Neural cell (in vitro differentiated cells): Measurements from ENCODE around the gene PTK6. TPM values are rescaled to one million over a fixed set of nuclear protein-coding genes. Genes with fewer than 3 reads are reported as not detected.
"Not testable (repeated sequence)": the region's sequence is repeated elsewhere in the genome, so short reads cannot be mapped to it uniquely, and the experiment has no call there.

Source experiments
- H2AFZ ChIP-seq: fragments of 200-600, 300-800 bp; sonication (generic), shearing (Covaris generic); 2 replicates; pipeline ENCODE4 v1.6.0; 2014; ENCODE audit warnings: low read depth, mild to moderate bottlenecking, antibody characterized with exemption, low read length, moderate library complexity
- H3F3A ChIP-seq: fragments of 200-600 bp; shearing (Covaris generic); 2 replicates; pipeline ENCODE4 v1.6.1; 2016; ENCODE audit warnings: mild to moderate bottlenecking, moderate library complexity, mixed read lengths, antibody characterized with exemption, low read length; ENCODE audit not compliant: insufficient read depth, poor library complexity, severe bottlenecking
- H3K27ac ChIP-seq: fragments of 200-600, 300-800 bp; sonication (generic), shearing (Covaris generic); 2 replicates; pipeline ENCODE4 v1.5.1; 2014; ENCODE audit warnings: mild to moderate bottlenecking, low read length, moderate library complexity
- H3K27me3 ChIP-seq: fragments of 300-800, 200-600 bp; sonication (generic), shearing (Covaris generic); 2 replicates; pipeline ENCODE4 v1.6.0; 2014; ENCODE audit warnings: mild to moderate bottlenecking, low read depth, low read length, moderate library complexity; ENCODE audit not compliant: insufficient read depth
- H3K36me3 ChIP-seq: fragments of 300-800, 200-600 bp; sonication (generic), shearing (Covaris generic); 2 replicates; pipeline ENCODE4 v1.5.1; 2014; ENCODE audit warnings: mild to moderate bottlenecking, antibody characterized with exemption, low read length, moderate library complexity; ENCODE audit not compliant: insufficient read depth
- H3K4me2 ChIP-seq: fragments of 300-800, 200-600 bp; sonication (generic), shearing (Covaris generic); 2 replicates; pipeline ENCODE4 v1.6.0; 2014; ENCODE audit warnings: mild to moderate bottlenecking, low read length
- H3K4me3 ChIP-seq: fragments of 300-800, 200-600 bp; sonication (generic), shearing (Covaris generic); 2 replicates; pipeline ENCODE4 v1.5.1; 2014; ENCODE audit warnings: mild to moderate bottlenecking, low read length, moderate library complexity
- H3K79me2 ChIP-seq: fragments of 200-600 bp; shearing (Covaris generic); replicated peaks from 2 replicates; pipeline ENCODE4 v1.6.0; 2014; ENCODE audit warnings: mild to moderate bottlenecking, low read length, moderate library complexity; ENCODE audit not compliant: insufficient read depth
- H3K9ac ChIP-seq: fragments of 300-800, 200-600 bp; sonication (generic), shearing (Covaris generic); 2 replicates; pipeline ENCODE4 v1.6.1; 2016; ENCODE audit warnings: mild to moderate bottlenecking, low read length, mixed read lengths
- H3K9me2 ChIP-seq: fragments of 200-600 bp; shearing (Covaris generic); 2 replicates; pipeline ENCODE4 v1.6.1; 2016; ENCODE audit warnings: mild to moderate bottlenecking, low read length, mixed read lengths; ENCODE audit not compliant: insufficient read depth
- H3K9me3 ChIP-seq: fragments of 200-600, 300-800 bp; sonication (generic), shearing (Covaris generic); 2 replicates; pipeline ENCODE4 v1.6.1; 2016; ENCODE audit warnings: mild to moderate bottlenecking, mixed run types, low read length, moderate library complexity, mixed read lengths
- H4K20me1 ChIP-seq: fragments of 200-600 bp; shearing (Covaris generic); 2 replicates; pipeline ENCODE4 v1.6.1; 2016; ENCODE audit warnings: mild to moderate bottlenecking, mixed run types; ENCODE audit not compliant: insufficient read depth
- EP300 ChIP-seq: fragments of 450-650 bp; conservative IDR thresholded peaks from 2 replicates; pipeline ENCODE4 v1.6.1; 2014; ENCODE audit warnings: antibody characterized with exemption, mild to moderate bottlenecking, moderate library complexity; ENCODE audit not compliant: poor library complexity, severe bottlenecking
- EZH2 ChIP-seq: fragments of 200-600, 300-800 bp; shearing (Covaris generic), sonication (generic); IDR thresholded peaks from 2 replicates; pipeline ENCODE4 v1.6.1; 2014; ENCODE audit warnings: antibody characterized with exemption, low read length, borderline replicate concordance, mild to moderate bottlenecking; ENCODE audit not compliant: insufficient read depth, poor library complexity, severe bottlenecking
- MXI1 ChIP-seq: fragments of 450-650 bp; conservative IDR thresholded peaks from 2 replicates; pipeline ENCODE4 v1.6.1; 2014; ENCODE audit warnings: antibody characterized with exemption, mild to moderate bottlenecking; ENCODE audit not compliant: poor library complexity, severe bottlenecking
- POLR2AphosphoS5 ChIP-seq: IDR thresholded peaks from 2 replicates; pipeline ENCODE4 v1.6.1; 2012
- RAD21 ChIP-seq: fragments of 450-650 bp; conservative IDR thresholded peaks from 2 replicates; pipeline ENCODE4 v1.6.1; 2014; ENCODE audit warnings: antibody characterized with exemption, mild to moderate bottlenecking, moderate library complexity
- SMC3 ChIP-seq: fragments of 450-650 bp; conservative IDR thresholded peaks from 2 replicates; pipeline ENCODE4 v1.6.1; 2014; ENCODE audit warnings: antibody characterized with exemption, mild to moderate bottlenecking, moderate library complexity; ENCODE audit not compliant: poor library complexity
- TAF1 ChIP-seq: IDR thresholded peaks from 2 replicates; pipeline ENCODE4 v1.6.1; 2012; ENCODE audit warnings: low read depth
- polyA plus RNA-seq: library from polyadenylated mRNA; depleted of rRNA; stranded (reverse); fragments of >200 nt; gene quantifications from 2 replicates; pipeline ENCODE4 v1.2.3, GENCODE V29; 2014
- TF ChIP-seq, protein P1 (sequence below): IDR thresholded peaks from 2 replicates; pipeline ENCODE4 v1.6.1; 2012; ENCODE audit warnings: borderline replicate concordance
- TF ChIP-seq, protein P2 (sequence below): fragments of 450-650 bp; IDR thresholded peaks from 2 replicates; pipeline ENCODE4 v1.5.1; 2014; ENCODE audit warnings: antibody characterized with exemption, mild to moderate bottlenecking, moderate library complexity; ENCODE audit not compliant: poor library complexity, severe bottlenecking

PTK6 gene
- polyA plus RNA-seq, 1 donor from 2014 or later: not detected

DNA sequence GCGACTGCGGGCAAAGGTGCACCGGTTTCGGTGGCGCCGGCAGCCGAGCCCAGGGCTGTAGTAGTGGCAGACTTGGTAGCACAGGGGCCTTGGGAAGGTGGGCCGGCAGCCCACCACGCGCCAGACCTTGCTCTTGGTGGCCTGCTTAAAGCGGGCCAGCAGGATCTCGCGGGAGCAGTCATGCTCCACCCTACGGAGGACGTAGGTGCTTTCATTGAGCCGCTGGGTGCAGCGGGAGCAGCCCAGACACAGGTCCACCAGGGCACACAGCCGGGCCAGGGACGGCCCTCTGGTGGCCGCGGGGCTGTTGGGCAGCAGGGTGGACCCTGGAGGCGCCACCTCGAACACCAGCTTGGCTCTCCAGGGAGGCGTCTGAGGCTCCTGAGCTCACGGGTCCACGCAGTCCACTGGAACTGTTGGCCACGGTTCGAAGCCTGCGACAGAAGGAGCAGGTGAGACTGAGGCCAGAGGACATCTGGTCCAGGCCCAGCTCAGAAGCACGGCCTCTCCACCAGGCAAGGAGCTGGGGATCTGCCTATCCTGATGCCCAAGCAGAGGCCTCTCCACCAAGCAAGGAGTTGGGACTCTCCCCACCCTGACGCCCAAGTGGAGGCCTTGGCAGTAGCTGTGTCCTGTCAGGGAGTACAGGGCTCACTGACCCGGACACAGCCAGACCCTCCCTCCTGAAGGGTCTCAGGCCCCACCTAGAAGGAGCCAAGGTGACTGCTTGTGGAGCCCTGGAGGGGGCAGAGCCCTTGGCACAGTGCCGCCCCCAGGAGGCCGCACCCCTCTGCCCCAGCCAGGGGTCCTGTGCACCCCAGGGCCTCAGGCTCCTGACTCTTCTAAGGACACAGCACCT is 35.8 kb upstream of the PTK6 start:
- peak overlapping the region; percentile 53 for H3K4me3 ChIP-seq
- H3F3A ChIP-seq: no peaks in the 10 kb centered on the region
- H3K9me3 ChIP-seq: no peaks in the 10 kb centered on the region
- H3K36me3 ChIP-seq: no peaks in the 10 kb centered on the region
- TF ChIP-seq MXI1: no peak
- TF ChIP-seq, protein P1, sequence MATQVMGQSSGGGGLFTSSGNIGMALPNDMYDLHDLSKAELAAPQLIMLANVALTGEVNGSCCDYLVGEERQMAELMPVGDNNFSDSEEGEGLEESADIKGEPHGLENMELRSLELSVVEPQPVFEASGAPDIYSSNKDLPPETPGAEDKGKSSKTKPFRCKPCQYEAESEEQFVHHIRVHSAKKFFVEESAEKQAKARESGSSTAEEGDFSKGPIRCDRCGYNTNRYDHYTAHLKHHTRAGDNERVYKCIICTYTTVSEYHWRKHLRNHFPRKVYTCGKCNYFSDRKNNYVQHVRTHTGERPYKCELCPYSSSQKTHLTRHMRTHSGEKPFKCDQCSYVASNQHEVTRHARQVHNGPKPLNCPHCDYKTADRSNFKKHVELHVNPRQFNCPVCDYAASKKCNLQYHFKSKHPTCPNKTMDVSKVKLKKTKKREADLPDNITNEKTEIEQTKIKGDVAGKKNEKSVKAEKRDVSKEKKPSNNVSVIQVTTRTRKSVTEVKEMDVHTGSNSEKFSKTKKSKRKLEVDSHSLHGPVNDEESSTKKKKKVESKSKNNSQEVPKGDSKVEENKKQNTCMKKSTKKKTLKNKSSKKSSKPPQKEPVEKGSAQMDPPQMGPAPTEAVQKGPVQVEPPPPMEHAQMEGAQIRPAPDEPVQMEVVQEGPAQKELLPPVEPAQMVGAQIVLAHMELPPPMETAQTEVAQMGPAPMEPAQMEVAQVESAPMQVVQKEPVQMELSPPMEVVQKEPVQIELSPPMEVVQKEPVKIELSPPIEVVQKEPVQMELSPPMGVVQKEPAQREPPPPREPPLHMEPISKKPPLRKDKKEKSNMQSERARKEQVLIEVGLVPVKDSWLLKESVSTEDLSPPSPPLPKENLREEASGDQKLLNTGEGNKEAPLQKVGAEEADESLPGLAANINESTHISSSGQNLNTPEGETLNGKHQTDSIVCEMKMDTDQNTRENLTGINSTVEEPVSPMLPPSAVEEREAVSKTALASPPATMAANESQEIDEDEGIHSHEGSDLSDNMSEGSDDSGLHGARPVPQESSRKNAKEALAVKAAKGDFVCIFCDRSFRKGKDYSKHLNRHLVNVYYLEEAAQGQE: no peak
- no peak for TF ChIP-seq TAF1
- no peak for TF ChIP-seq POLR2AphosphoS5
- no peak for TF ChIP-seq EP300
- TF ChIP-seq RAD21: no peak
- TF ChIP-seq, protein P2, sequence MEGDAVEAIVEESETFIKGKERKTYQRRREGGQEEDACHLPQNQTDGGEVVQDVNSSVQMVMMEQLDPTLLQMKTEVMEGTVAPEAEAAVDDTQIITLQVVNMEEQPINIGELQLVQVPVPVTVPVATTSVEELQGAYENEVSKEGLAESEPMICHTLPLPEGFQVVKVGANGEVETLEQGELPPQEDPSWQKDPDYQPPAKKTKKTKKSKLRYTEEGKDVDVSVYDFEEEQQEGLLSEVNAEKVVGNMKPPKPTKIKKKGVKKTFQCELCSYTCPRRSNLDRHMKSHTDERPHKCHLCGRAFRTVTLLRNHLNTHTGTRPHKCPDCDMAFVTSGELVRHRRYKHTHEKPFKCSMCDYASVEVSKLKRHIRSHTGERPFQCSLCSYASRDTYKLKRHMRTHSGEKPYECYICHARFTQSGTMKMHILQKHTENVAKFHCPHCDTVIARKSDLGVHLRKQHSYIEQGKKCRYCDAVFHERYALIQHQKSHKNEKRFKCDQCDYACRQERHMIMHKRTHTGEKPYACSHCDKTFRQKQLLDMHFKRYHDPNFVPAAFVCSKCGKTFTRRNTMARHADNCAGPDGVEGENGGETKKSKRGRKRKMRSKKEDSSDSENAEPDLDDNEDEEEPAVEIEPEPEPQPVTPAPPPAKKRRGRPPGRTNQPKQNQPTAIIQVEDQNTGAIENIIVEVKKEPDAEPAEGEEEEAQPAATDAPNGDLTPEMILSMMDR: no peak
- TF ChIP-seq SMC3: no peak
- TF ChIP-seq EZH2: no peak
- no peaks in the 10 kb centered on the region for H3K27me3 ChIP-seq
- no peaks in the 10 kb centered on the region for H3K9me2 ChIP-seq
- H3K27ac ChIP-seq: no peak overlapping the region
- no peak overlapping the region for H2AFZ ChIP-seq
- no peaks in the 10 kb centered on the region for H4K20me1 ChIP-seq
- H3K4me2 ChIP-seq: no peak overlapping the region
- H3K9ac ChIP-seq: peak overlapping the region; percentile 42
- H3K79me2 ChIP-seq: no peaks in the 10 kb centered on the region

DNA sequence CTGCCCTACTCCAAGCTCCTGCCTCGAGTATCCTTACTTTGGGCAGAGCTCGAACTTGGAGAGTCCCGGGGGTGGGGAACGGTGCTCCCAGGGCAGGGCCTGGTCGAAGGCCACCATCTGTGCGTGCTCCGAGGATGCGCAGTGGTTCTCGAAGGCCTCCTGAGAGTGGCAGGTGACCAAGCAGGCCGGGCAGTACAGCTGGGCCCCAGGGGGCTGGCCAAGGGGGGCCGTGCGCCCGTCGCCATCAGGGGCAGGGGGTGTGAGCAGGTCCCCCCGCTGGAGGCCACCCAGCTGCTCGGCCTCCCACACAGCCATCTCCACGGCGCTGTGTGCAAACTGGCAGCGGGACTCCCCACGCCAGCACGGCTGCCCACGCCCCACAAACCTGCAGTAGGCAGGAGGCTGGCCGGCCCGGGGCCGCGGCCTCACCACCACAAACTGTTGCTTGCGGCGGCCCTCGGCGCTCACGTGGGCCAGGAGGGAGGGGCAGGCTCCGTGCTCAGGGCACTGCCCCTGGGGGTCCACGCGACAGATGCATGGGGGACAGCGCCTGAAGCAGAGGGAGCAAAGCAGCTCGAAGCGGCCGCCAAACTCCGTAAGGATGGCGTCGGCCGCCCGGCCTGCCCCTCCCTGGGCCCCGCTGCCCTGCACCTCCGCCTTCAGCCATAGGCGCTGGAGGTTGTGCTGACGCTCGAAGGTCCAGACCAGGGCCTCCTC is 35.1 kb upstream of the PTK6 start:
- H2AFZ ChIP-seq: no peak overlapping the region
- H3F3A ChIP-seq: no peaks in the 10 kb centered on the region
- H3K27ac ChIP-seq: no peak overlapping the region
- no peak overlapping the region for H3K9ac ChIP-seq
- no peaks in the 10 kb centered on the region for H4K20me1 ChIP-seq
- no peaks in the 10 kb centered on the region for H3K36me3 ChIP-seq
- no peaks in the 10 kb centered on the region for H3K9me2 ChIP-seq
- H3K4me3 ChIP-seq: no peak overlapping the region
- no peak for TF ChIP-seq TAF1
- TF ChIP-seq MXI1: no peak
- TF ChIP-seq EP300: no peak
- TF ChIP-seq POLR2AphosphoS5: no peak
- no peak for TF ChIP-seq EZH2
- no peak for TF ChIP-seq SMC3
- H3K9me3 ChIP-seq: no peaks in the 10 kb centered on the region
- H3K79me2 ChIP-seq: no peaks in the 10 kb centered on the region
- no peaks in the 10 kb centered on the region for H3K27me3 ChIP-seq
- no peak overlapping the region for H3K4me2 ChIP-seq

DNA sequence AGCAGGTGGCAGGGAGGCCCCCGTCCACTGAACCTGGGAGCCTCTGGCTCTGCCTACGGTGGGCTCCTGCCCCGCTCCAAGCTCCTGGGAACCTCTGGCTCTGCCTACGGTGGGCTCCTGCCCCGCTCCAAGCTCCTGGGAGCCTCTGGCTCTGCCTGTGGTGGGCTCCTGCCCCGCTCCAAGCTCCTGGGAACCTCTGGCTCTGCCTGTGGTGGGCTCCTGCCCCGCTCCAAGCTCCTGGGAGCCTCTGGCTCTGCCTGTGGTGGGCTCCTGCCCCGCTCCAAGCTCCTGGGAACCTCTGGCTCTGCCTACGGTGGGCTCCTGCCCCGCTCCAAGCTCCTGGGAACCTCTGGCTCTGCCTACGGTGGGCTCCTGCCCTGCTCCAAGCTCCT is 33.9 kb upstream of the PTK6 start:
- not testable (repeated sequence) for H3K79me2 ChIP-seq, H2AFZ ChIP-seq, H3K9ac ChIP-seq, H4K20me1 ChIP-seq, H3K27ac ChIP-seq, H3K9me2 ChIP-seq, H3K36me3 ChIP-seq, H3K4me2 ChIP-seq, H3K9me3 ChIP-seq, H3K27me3 ChIP-seq, H3F3A ChIP-seq, H3K4me3 ChIP-seq
